Hematopoietic multipotent progenitor cell treated with erythropoietin and hydrocortisone succinate and interleukin-3 and kit ligand, for 6 days (in vitro differentiated cells): ENCODE measurements around the gene SYNJ2.

Experiments used
- DNase-seq: peaks from one replicate; pipeline ENCODE4 v3.0.0-alpha.2; 2015

The SYNJ2 gene

GRCh38 chr6:158064725-158065251, 83.1 kb downstream of the SYNJ2 start:
- DNase-seq = no peak

- no peak for DNase-seq
Measured at GRCh38 chr6:158066136-158066781, 84.6 kb downstream of the SYNJ2 start.

- no peak for DNase-seq
Measured at GRCh38 chr6:158067436-158068015, 85.9 kb downstream of the SYNJ2 start.

- no peak for DNase-seq
Measured at GRCh38 chr6:158068156-158068892, 86.7 kb downstream of the SYNJ2 start.

- DNase-seq = no peak
Measured at GRCh38 chr6:158068893-158069799, 87.5 kb downstream of the SYNJ2 start.

GRCh38 chr6:158069800-158070195, 88.1 kb downstream of the SYNJ2 start:
- DNase-seq = no peak

- no peak for DNase-seq
Measured at GRCh38 chr6:158070513-158070912, 88.8 kb downstream of the SYNJ2 start.

GRCh38 chr6:158071121-158072082, 89.7 kb downstream of the SYNJ2 start:
- no peak for DNase-seq

- DNase-seq = peak; percentile 82
Measured at GRCh38 chr6:158072083-158072721, 90.5 kb downstream of the SYNJ2 start.

GRCh38 chr6:158073776-158074175, 92.1 kb downstream of the SYNJ2 start:
- peak; percentile 23 for DNase-seq

- DNase-seq = no peak
Measured at GRCh38 chr6:158076548-158076947, 94.9 kb downstream of the SYNJ2 start.

- no peak for DNase-seq
Measured at GRCh38 chr6:158077676-158078075, 96.0 kb downstream of the SYNJ2 start.

GRCh38 chr6:158078320-158078719, 96.7 kb downstream of the SYNJ2 start:
- no peak for DNase-seq

GRCh38 chr6:158080849-158081656, 99.4 kb downstream of the SYNJ2 start:
- DNase-seq = no peak

- DNase-seq = peak; percentile 28
Measured at GRCh38 chr6:158081657-158081935, 99.9 kb downstream of the SYNJ2 start.

GRCh38 chr6:158083455-158084325, 102.0 kb downstream of the SYNJ2 start:
- no peak for DNase-seq

- DNase-seq = no peak
Measured at GRCh38 chr6:158085261-158086053, 103.8 kb downstream of the SYNJ2 start.

GRCh38 chr6:158086054-158086503, 104.4 kb downstream of the SYNJ2 start:
- DNase-seq = no peak
